Naive thymus-derived CD4-positive, alpha-beta T cell (primary cell): ENCODE measurements around the gene GPBP1. TPM values are rescaled to one million over a fixed set of nuclear protein-coding genes. Genes with fewer than 3 reads are reported as not detected.

Experiments
- ATAC-seq: fragments of 150-1000 bp; cut with Tn5 transposase; 2 replicates; pipeline ENCODE4 v1.10.0; 2021; ENCODE audit warnings: mild to moderate bottlenecking, moderate library complexity
- CTCF ChIA-PET: fragments of 350-600 bp; sonication (Branson Sonifier 250); formaldehyde crosslinking; loops from one replicate; lab custom pipeline; 2021; ENCODE audit warnings: antibody characterized with exemption; lab: Charles Lee
- POLR2A ChIA-PET: fragments of 350-600 bp; sonication (Branson Sonifier 250); formaldehyde crosslinking; loops from one replicate; lab custom pipeline; 2021; ENCODE audit warnings: antibody characterized with exemption, inconsistent platforms; lab: Charles Lee
- DNase-seq, 9 donors: peaks; one replicate each; pipeline versions ENCODE4 v3.0.0 to v3.0.0-alpha.2; 2020 to 2022; ENCODE audit warnings: mixed read lengths in 1 of 9
- H3K27ac ChIP-seq: one replicate; pipeline ENCODE4 v1.7.0; 2013; ENCODE audit warnings: mild to moderate bottlenecking, low read depth, low read length, moderate library complexity
- H3K27me3 ChIP-seq, 2 donors: one replicate each; pipeline ENCODE4 v1.7.0; 2013; ENCODE audit warnings: low read length in 2 of 2, mild to moderate bottlenecking in 2 of 2, moderate library complexity in 2 of 2; ENCODE audit not compliant: control insufficient read depth in 2 of 2, insufficient read depth in 2 of 2
- H3K36me3 ChIP-seq, 3 experiments: 1 replicate in 2 of 3; 2 replicates in 1 of 3; pipeline ENCODE4 v1.7.0; 2013; ENCODE audit warnings: low read length in 3 of 3, mild to moderate bottlenecking in 3 of 3, moderate library complexity in 1 of 3; ENCODE audit not compliant: insufficient read depth in 3 of 3, control insufficient read depth in 2 of 3
- H3K4me1 ChIP-seq, 2 donors: one replicate each; pipeline ENCODE4 v1.7.0; 2013; ENCODE audit warnings: low read length in 2 of 2, mild to moderate bottlenecking in 2 of 2, moderate library complexity in 1 of 2; ENCODE audit not compliant: control insufficient read depth in 2 of 2, insufficient read depth in 2 of 2
- H3K4me3 ChIP-seq: 2 replicates; pipeline ENCODE4 v1.7.0; 2013; ENCODE audit warnings: mild to moderate bottlenecking, low read length
- H3K9me3 ChIP-seq, 3 experiments: 1 replicate in 2 of 3; 2 replicates in 1 of 3; pipeline ENCODE4 v1.7.0; 2013; ENCODE audit warnings: low read length in 3 of 3; ENCODE audit not compliant: control insufficient read depth in 2 of 3
- H3K27ac Mint-ChIP-seq, 9 donors: one replicate each; pipeline ENCODE4 v1.8.0; 2020 to 2022; ENCODE audit warnings: mixed read lengths in 9 of 9, mild to moderate bottlenecking in 8 of 9, moderate library complexity in 5 of 9, inconsistent platforms in 2 of 9
- H3K27me3 Mint-ChIP-seq, 5 donors: one replicate each; pipeline ENCODE4 v1.8.0; 2021 to 2022; ENCODE audit warnings: mixed read lengths in 5 of 5, mild to moderate bottlenecking in 1 of 5
- H3K36me3 Mint-ChIP-seq, 5 donors: one replicate each; pipeline ENCODE4 v1.8.0; 2020 to 2022; ENCODE audit warnings: mixed read lengths in 5 of 5, mild to moderate bottlenecking in 3 of 5, inconsistent platforms in 1 of 5
- H3K4me1 Mint-ChIP-seq, 7 donors: one replicate each; pipeline ENCODE4 v1.8.0; 2020 to 2022; ENCODE audit warnings: mixed read lengths in 7 of 7, mild to moderate bottlenecking in 3 of 7, inconsistent platforms in 1 of 7
- H3K4me3 Mint-ChIP-seq, 10 donors: one replicate each; pipeline ENCODE4 v1.8.0; 2020 to 2022; ENCODE audit warnings: mild to moderate bottlenecking in 10 of 10, mixed read lengths in 10 of 10, moderate library complexity in 6 of 10, inconsistent platforms in 2 of 10
- H3K9me3 Mint-ChIP-seq, 11 donors: one replicate each; pipeline ENCODE4 v1.8.0; 2020 to 2022; ENCODE audit warnings: mixed read lengths in 11 of 11, mild to moderate bottlenecking in 4 of 11, inconsistent platforms in 1 of 11, moderate library complexity in 1 of 11
- intact Hi-C, 2 donors: fragments of 100-400 bp; cut with micrococcal nuclease; formaldehyde crosslinking; loops; one replicate each; pipeline ENCODE4 v1.15.1; 2023
- polyA plus RNA-seq, 2 donors: library from polyadenylated mRNA; unstranded; fragments of 300-500 nt; fragmentation: Illumina TruSeq; gene quantifications; one replicate each; pipeline ENCODE4 v1.2.3, GENCODE V29; 2021
- total RNA-seq, 6 experiments: library from RNA in 5 of 6; stranded (reverse) in 5 of 6; gene quantifications; 1 replicate in 5 of 6; 2 replicates in 1 of 6; pipeline ENCODE4 v1.2.3 and lab custom pipeline; 2021 to 2026

The GPBP1 gene
- total and polyA plus RNA-seq, 7 experiments from 2014 or later = 97.1 to 149 (median 112) TPM

DNA sequence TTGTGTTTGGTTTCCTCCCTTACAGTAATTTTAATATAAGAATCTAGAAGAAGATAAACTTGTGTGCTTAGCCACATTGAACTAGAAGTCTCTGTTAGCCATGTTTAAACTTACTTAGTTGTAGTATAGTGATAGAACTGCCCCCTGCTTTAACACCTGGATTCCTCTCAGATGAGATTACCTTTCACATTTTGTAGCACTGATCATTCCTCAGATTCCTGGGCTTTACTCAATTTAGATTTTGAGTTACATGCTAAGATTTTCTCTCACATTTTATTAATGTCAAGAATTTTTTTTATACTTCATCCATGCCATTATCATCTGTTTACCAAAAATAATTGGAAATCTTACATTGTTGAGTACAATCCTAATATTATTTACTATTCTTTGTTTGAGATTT, 70.5 kb downstream of the GPBP1 start:
- Histone ChIP-seq H3K27me3 (no peaks in the 10 kb centered on the region), H3K27ac (no peak overlapping the region), H3K36me3 (peaks cover 3 to 20% (median 7%) of the 10 kb centered on the region in 3 experiments), H3K4me3 (no peak overlapping the region), H3K4me1 (peaks cover 0 to 12% of the 10 kb centered on the region in 2 donors), H3K9me3 (no peaks in the 10 kb centered on the region)
- ChIA-PET POLR2A (no interaction called here), CTCF (interaction anchor here (0.7 kb wide), 1 partner anchor 1217 kb away, joined by 3 read pairs; no protein-coding TSS in a partner anchor)
- H3K9me3 Mint-ChIP-seq = no peaks in the 10 kb centered on the region
- peak overlapping the region in 1 of 10 donors; percentile 0 for H3K4me3 Mint-ChIP-seq
- DNase-seq = no peak
- no peaks in the 10 kb centered on the region for H3K27me3 Mint-ChIP-seq
- intact Hi-C loops = loop anchor here in 1 of 2 donors (2.0 kb wide), 1 partner anchor 14 kb away; no protein-coding TSS in a partner anchor
- ATAC-seq = no peak
- peaks cover 0 to 47% (median 27%) of the 10 kb centered on the region in 5 donors for H3K36me3 Mint-ChIP-seq
- H3K27ac Mint-ChIP-seq = peak overlapping the region in 8 of 9 donors; percentile 0 to 66 (median 41)
- H3K4me1 Mint-ChIP-seq = peaks cover 25 to 64% (median 49%) of the 10 kb centered on the region in 7 donors

- intact Hi-C loops = no loop called here
- H3K4me3 ChIP-seq = no peak overlapping the region
- DNase-seq (peak in 5 of 9 donors; percentile 4 to 16 (median 14)), ATAC-seq (peak; percentile 59)
- H3K9me3 ChIP-seq = no peaks in the 10 kb centered on the region
- Mint-ChIP-seq H3K9me3 (no peaks in the 10 kb centered on the region), H3K4me1 (peaks cover 21 to 47% (median 44%) of the 10 kb centered on the region in 7 donors), H3K4me3 (peak overlapping the region in 8 of 10 donors; percentile 5 to 57 (median 21)), H3K27ac (peak overlapping the region; percentile 30 to 82 (median 73)), H3K27me3 (no peaks in the 10 kb centered on the region), H3K36me3 (peaks cover 0 to 57% (median 31%) of the 10 kb centered on the region in 5 donors)
- H3K27ac ChIP-seq = peak overlapping the region; percentile 23
- no peaks in the 10 kb centered on the region for H3K27me3 ChIP-seq
- peaks cover 4 to 38% (median 16%) of the 10 kb centered on the region in 3 experiments for H3K36me3 ChIP-seq
- H3K4me1 ChIP-seq = peaks cover 0 to 12% of the 10 kb centered on the region in 2 donors
- POLR2A ChIA-PET = no interaction called here
- CTCF ChIA-PET = no interaction called here
Measured at GRCh38 chr5:57246426-57246825, 72.6 kb downstream of the GPBP1 start.

DNA sequence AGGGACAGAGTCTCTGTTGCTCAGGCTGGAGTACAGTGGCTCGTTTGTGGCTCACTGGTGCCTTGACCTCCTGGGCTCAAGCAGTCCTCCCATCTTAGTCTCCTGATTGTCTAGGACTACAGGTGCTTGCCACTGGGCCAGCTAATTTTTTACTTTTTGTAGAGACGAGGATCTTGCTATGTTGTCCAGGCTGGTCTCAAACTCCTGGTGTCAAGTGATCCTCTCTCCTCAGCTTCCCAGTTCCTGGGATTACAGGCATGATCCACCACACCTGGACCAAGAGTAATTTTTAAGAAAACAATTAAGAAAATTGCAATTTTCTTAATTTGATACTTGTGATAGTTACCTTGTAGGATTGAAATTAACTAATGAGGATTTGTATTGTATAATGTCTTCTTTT, 73.9 kb downstream of the GPBP1 start:
- H3K27ac ChIP-seq = no peak overlapping the region
- no peak overlapping the region for H3K4me3 ChIP-seq
- DNase-seq (no peak), ATAC-seq (no peak)
- intact Hi-C loops = no loop called here
- Mint-ChIP-seq H3K9me3 (no peaks in the 10 kb centered on the region), H3K4me1 (peaks cover 21 to 43% (median 39%) of the 10 kb centered on the region in 7 donors), H3K36me3 (peaks cover 0 to 59% (median 34%) of the 10 kb centered on the region in 5 donors), H3K27me3 (no peaks in the 10 kb centered on the region), H3K27ac (peak overlapping the region in 5 of 9 donors; percentile 14 to 79 (median 41)), H3K4me3 (no peak overlapping the region)
- ChIA-PET CTCF (no interaction called here), POLR2A (interaction anchor here (0.9 kb wide), 1 partner anchor 110 kb away, joined by 3 read pairs; no protein-coding TSS in a partner anchor)
- no peaks in the 10 kb centered on the region for H3K9me3 ChIP-seq
- peaks cover 7 to 49% (median 22%) of the 10 kb centered on the region in 3 experiments for H3K36me3 ChIP-seq
- H3K4me1 ChIP-seq = peaks cover 0 to 12% of the 10 kb centered on the region in 2 donors
- no peaks in the 10 kb centered on the region for H3K27me3 ChIP-seq

- intact Hi-C loops = no loop called here
Measured at GRCh38 chr5:57249265-57249874, 75.5 kb downstream of the GPBP1 start.

DNA sequence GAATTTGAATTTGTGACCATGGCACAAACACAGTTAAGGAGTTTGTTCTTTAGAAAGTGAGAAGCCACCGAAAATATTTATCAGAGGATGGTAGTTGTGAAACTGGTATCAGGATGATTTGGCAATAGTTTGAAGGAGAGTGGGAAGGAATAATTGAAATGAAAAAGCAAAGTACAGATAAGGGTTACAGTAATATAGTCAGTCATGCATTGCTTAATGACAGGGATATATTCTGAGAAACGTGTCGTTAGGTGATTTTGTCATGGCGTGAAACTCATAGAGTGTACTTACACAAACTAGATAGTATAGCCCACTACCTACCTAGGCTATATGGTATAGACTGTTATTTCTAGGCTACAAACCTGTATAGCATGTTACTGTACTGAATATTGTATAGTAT, 84.2 kb downstream of the GPBP1 start:
- Histone ChIP-seq H3K4me1 (no peaks in the 10 kb centered on the region), H3K9me3 (no peaks in the 10 kb centered on the region), H3K27me3 (no peaks in the 10 kb centered on the region), H3K27ac (no peak overlapping the region), H3K4me3 (no peak overlapping the region), H3K36me3 (peaks cover 14 to 77% (median 24%) of the 10 kb centered on the region in 3 experiments)
- Mint-ChIP-seq H3K27ac (peak overlapping the region in 6 of 9 donors; percentile 7 to 74 (median 51)), H3K4me3 (no peak overlapping the region), H3K36me3 (peaks cover 11 to 69% (median 42%) of the 10 kb centered on the region in 5 donors), H3K27me3 (no peaks in the 10 kb centered on the region), H3K4me1 (peaks cover 5 to 46% (median 29%) of the 10 kb centered on the region in 7 donors), H3K9me3 (no peaks in the 10 kb centered on the region)
- ChIA-PET POLR2A (no interaction called here), CTCF (no interaction called here)
- DNase-seq = no peak
- intact Hi-C loops = loop anchor here in 1 of 2 donors (2.0 kb wide), 1 partner anchor 13 kb away; no protein-coding TSS in a partner anchor
- ATAC-seq = no peak

More at GRCh38 chr5:57249265-57249874, 75.5 kb downstream of the GPBP1 start:
- ChIA-PET CTCF (no interaction called here), POLR2A (no interaction called here)
- ATAC-seq = no peak
- H3K27ac ChIP-seq = no peak overlapping the region
- H3K27ac Mint-ChIP-seq = peak overlapping the region in 4 of 9 donors; percentile 8 to 57 (median 29)
- no peaks in the 10 kb centered on the region for H3K27me3 Mint-ChIP-seq
- peaks cover 7 to 57% (median 25%) of the 10 kb centered on the region in 3 experiments for H3K36me3 ChIP-seq
- H3K27me3 ChIP-seq = no peaks in the 10 kb centered on the region
- peaks cover 13 to 32% (median 30%) of the 10 kb centered on the region in 7 donors for H3K4me1 Mint-ChIP-seq
- no peak overlapping the region for H3K4me3 Mint-ChIP-seq
- peaks cover 0 to 12% of the 10 kb centered on the region in 2 donors for H3K4me1 ChIP-seq
- no peak overlapping the region for H3K4me3 ChIP-seq
- no peaks in the 10 kb centered on the region for H3K9me3 ChIP-seq
- DNase-seq = no peak
- H3K36me3 Mint-ChIP-seq = peaks cover 0 to 60% (median 37%) of the 10 kb centered on the region in 5 donors
- H3K9me3 Mint-ChIP-seq = no peaks in the 10 kb centered on the region

DNA sequence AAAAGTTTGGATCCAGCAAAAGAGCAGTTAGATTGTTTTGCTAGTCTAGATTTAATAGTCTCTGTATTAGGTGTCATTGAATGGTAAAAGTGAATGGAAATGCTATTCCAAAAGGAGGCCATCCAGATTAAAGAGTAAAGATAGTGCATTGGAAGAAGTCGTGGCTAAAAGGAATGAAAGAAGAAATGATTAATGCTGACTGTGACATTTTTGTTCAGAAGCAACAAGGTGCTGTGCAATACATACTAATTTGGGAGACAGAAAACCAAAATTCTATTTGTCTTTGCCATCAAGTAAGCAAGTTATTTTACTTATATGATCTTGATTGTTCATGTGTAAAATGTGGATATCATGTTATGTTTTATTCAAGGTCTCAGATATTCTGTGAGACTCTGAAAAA, 85.1 kb downstream of the GPBP1 start:
- DNase-seq (no peak), ATAC-seq (no peak)
- Histone ChIP-seq H3K27ac (no peak overlapping the region), H3K9me3 (no peaks in the 10 kb centered on the region), H3K27me3 (no peaks in the 10 kb centered on the region), H3K4me3 (no peak overlapping the region), H3K36me3 (peaks cover 17 to 81% (median 30%) of the 10 kb centered on the region in 3 experiments), H3K4me1 (no peaks in the 10 kb centered on the region)
- Mint-ChIP-seq H3K27ac (peak overlapping the region in 7 of 9 donors; percentile 21 to 81 (median 69)), H3K4me3 (no peak overlapping the region), H3K36me3 (peaks cover 16 to 74% (median 46%) of the 10 kb centered on the region in 5 donors), H3K27me3 (no peaks in the 10 kb centered on the region), H3K9me3 (no peaks in the 10 kb centered on the region), H3K4me1 (peaks cover 5 to 45% (median 26%) of the 10 kb centered on the region in 7 donors)
- ChIA-PET CTCF (no interaction called here), POLR2A (no interaction called here)
- intact Hi-C loops = loop anchor here in 1 of 2 donors (2.0 kb wide), 1 partner anchor 14 kb away; no protein-coding TSS in a partner anchor
